ENCODE results near the gene NUP155.

The NUP155 gene

GRCh38 chr5:37249815-37250164, 121.1 kb downstream of the NUP155 start:
- 0 out of 2 replicates have a peak, but pooled peaks have one; percentile 6 for TF ChIP-seq ZBTB48 (tag by site-specific recombination; IDR thresholded peaks at IDR 0.05)
- no peak for TF ChIP-seq ZNF423 (tag by site-specific recombination; IDR thresholded peaks at IDR 0.05)
- Histone ChIP-seq H3K4me3 (ENCODE audit: low read depth, low read length) (peak overlapping the region; percentile 58), H3K36me3 (ENCODE audit: control insufficient read depth in 2 of 2, insufficient read depth in 1 of 2, low read length in 2 of 2) (peaks cover 0 to 5% of the 10 kb centered on the region in 2 experiments; a peak in 1 of 3 replicates), H3K9me3 (ENCODE audit: control insufficient read depth, insufficient read depth, low read depth, low read length) (no peaks in the 10 kb centered on the region), H3K27ac (ENCODE audit: extremely low read depth, low read depth, low read length) (peak overlapping the region; percentile 99), H3K4me1 (ENCODE audit: control insufficient read depth, insufficient read depth, low read length) (peaks cover 14% of the 10 kb centered on the region)
- POLR2A ChIA-PET: interaction anchor here (1.2 to 2.3 kb wide), 5 partner anchors 10 to 121 kb away, joined by 3 to 17 read pairs (median 7); partner anchors contain the start of gene NUP155
- CTCF ChIA-PET: interaction anchor here (0.6 kb wide), 1 partner anchor 989 kb away, joined by 3 read pairs; no protein-coding TSS in a partner anchor

GRCh38 chr5:37248970-37249814, 121.7 kb downstream of the NUP155 start, which contains the start of gene CPLANE1:
TSS of gene CPLANE1 (minus strand) at chr5:37249376. CDS start at chr5:37247698, 1,678 bp downstream.
- peaks cover 14% of the 10 kb centered on the region for H3K4me1 ChIP-seq (ENCODE audit: control insufficient read depth, insufficient read depth, low read length)
- TF ChIP-seq GLIS1 (tag by site-specific recombination; IDR thresholded peaks at IDR 0.05) (peak; percentile 79), ZNF121 (tag by site-specific recombination; IDR thresholded peaks at IDR 0.05) (peak; percentile 72), ZNF184 (tag by site-specific recombination; IDR thresholded peaks at IDR 0.05) (peak; percentile 32; the same call in 1 of the 2 replicates), ZNF202 (tag by site-specific recombination; IDR thresholded peaks at IDR 0.05; ENCODE audit: borderline replicate concordance) (peak; percentile 51; the same call in 1 of the 2 replicates), ZNF585B (tag by site-specific recombination; IDR thresholded peaks at IDR 0.05) (no peak), SP7 (tag by site-specific recombination; IDR thresholded peaks at IDR 0.05) (peak; percentile 86), ZFHX2 (tag by site-specific recombination; conservative IDR thresholded peaks at IDR 0.05) (peak; percentile 56), ZNF473 (tag by site-specific recombination; IDR thresholded peaks at IDR 0.05) (no peak), ZNF580 (tag by site-specific recombination; IDR thresholded peaks at IDR 0.05) (peak; percentile 79), ZNF398 (tag by site-specific recombination; IDR thresholded peaks at IDR 0.05) (no peak; the same call in 1 of the 2 replicates), ZNF837 (tag by site-specific recombination; IDR thresholded peaks at IDR 0.05) (no peak), SP2 (tag by site-specific recombination; IDR thresholded peaks at IDR 0.05) (peak; percentile 71), ZNF24 (tag by site-specific recombination; IDR thresholded peaks at IDR 0.05) (peak; percentile 64; the same call in 1 of the 2 replicates), ZNF404 (tag by site-specific recombination; IDR thresholded peaks at IDR 0.05) (no peak), ZNF335 (tag by site-specific recombination; conservative IDR thresholded peaks at IDR 0.05) (peak; percentile 99), PATZ1 (tag by site-specific recombination; IDR thresholded peaks at IDR 0.05) (peak; percentile 76), ZBTB26 (tag by site-specific recombination; optimal IDR thresholded peaks at IDR 0.05) (peak; percentile 97), KLF1 (tag by site-specific recombination; IDR thresholded peaks at IDR 0.05) (peak; percentile 57), ZNF624 (tag by site-specific recombination; IDR thresholded peaks at IDR 0.05) (0 out of 2 replicates have a peak, but pooled peaks have one; percentile 77), RBAK (tag by site-specific recombination; IDR thresholded peaks at IDR 0.05) (no peak), ZIC2 (tag by site-specific recombination; IDR thresholded peaks at IDR 0.05) (0 out of 2 replicates have a peak, but pooled peaks have one; percentile 36), ZNF529 (tag by site-specific recombination; IDR thresholded peaks at IDR 0.05; ENCODE audit: insufficient replicate concordance) (no peak), YY1 (tag by site-specific recombination; IDR thresholded peaks at IDR 0.05) (peak; percentile 37; the same call in 1 of the 2 replicates), ZNF324 (tag by site-specific recombination; IDR thresholded peaks at IDR 0.05) (peak; percentile 92), ZNF239 (tag by site-specific recombination; IDR thresholded peaks at IDR 0.05) (peak; percentile 39; the same call in 1 of the 2 replicates), IKZF3 (tag by site-specific recombination; IDR thresholded peaks at IDR 0.05) (no peak)

More at GRCh38 chr5:37248970-37249814, 121.7 kb downstream of the NUP155 start, which contains the start of gene CPLANE1:
- POLR2A ChIA-PET: interaction anchor here (1.1 to 2.3 kb wide), 9 partner anchors 8 to 122 kb away, joined by 3 to 17 read pairs (median 5); partner anchors contain the start of gene NUP155
- CTCF ChIA-PET: interaction anchor here (0.6 to 1.2 kb wide), 3 partner anchors 62 to 1139 kb away, joined by 3 to 9 read pairs (median 5); no protein-coding TSS in a partner anchor
- H3K4me3 ChIP-seq (ENCODE audit: low read depth, low read length): peak within 1 kb of the TSS; percentile 58
- H3K9me3 ChIP-seq (ENCODE audit: control insufficient read depth, insufficient read depth, low read depth, low read length): no peaks in the 10 kb centered on the region
- peak within 1 kb of the TSS; percentile 99 for H3K27ac ChIP-seq (ENCODE audit: extremely low read depth, low read depth, low read length)
- H3K36me3 ChIP-seq (ENCODE audit: control insufficient read depth in 2 of 2, insufficient read depth in 1 of 2, low read length in 2 of 2): peaks cover 0 to 8% of the 10 kb centered on the region in 2 experiments; a peak in 1 of 3 replicates
